Natural killer cell (primary cell): ENCODE results near the gene HOXB1. TPM values are rescaled to one million over a fixed set of nuclear protein-coding genes. Genes with fewer than 3 reads are reported as not detected.

Source experiments
- ATAC-seq, 3 donors: fragments of 150-1000 bp in 2 of 3; fragments of 200-7000 bp in 1 of 3; cut with Tn5 transposase; 1 replicate in 1 of 3; 2 replicates in 2 of 3; pipeline ENCODE4 v1.10.0; 2021; ENCODE audit warnings: mild to moderate bottlenecking in 2 of 3, moderate library complexity in 2 of 3
- DNase-seq, 2 donors: peaks; one replicate each; pipeline versions ENCODE4 v3.0.0 to v3.0.0-alpha.2; 2013 to 2021; ENCODE audit warnings: mixed read lengths in 1 of 2
- H3K27ac ChIP-seq: one replicate; pipeline ENCODE4 v1.5.1; 2013; ENCODE audit warnings: mild to moderate bottlenecking, low read length
- H3K27me3 ChIP-seq: one replicate; pipeline ENCODE4 v1.6.1; 2013; ENCODE audit warnings: low read length; ENCODE audit not compliant: control insufficient read depth, insufficient read depth
- H3K36me3 ChIP-seq: one replicate; pipeline ENCODE4 v1.6.1; 2013; ENCODE audit warnings: low read length; ENCODE audit not compliant: control insufficient read depth, insufficient read depth
- H3K4me1 ChIP-seq: one replicate; pipeline ENCODE4 v1.6.1; 2013; ENCODE audit warnings: low read length; ENCODE audit not compliant: control insufficient read depth, insufficient read depth
- H3K4me3 ChIP-seq: one replicate; pipeline ENCODE4 v1.5.1; 2013; ENCODE audit warnings: low read length
- H3K9me3 ChIP-seq: one replicate; pipeline ENCODE4 v1.6.1; 2013; ENCODE audit warnings: low read length; ENCODE audit not compliant: control insufficient read depth, insufficient read depth
- H3K27ac Mint-ChIP-seq, 2 donors: one replicate each; pipeline ENCODE4 v1.8.0; 2022; ENCODE audit warnings: mild to moderate bottlenecking in 2 of 2, mixed read lengths in 2 of 2, moderate library complexity in 1 of 2
- H3K27me3 Mint-ChIP-seq, 2 donors: one replicate each; pipeline ENCODE4 v1.8.0; 2022; ENCODE audit warnings: low read depth in 2 of 2, mixed read lengths in 2 of 2
- H3K36me3 Mint-ChIP-seq: one replicate; pipeline ENCODE4 v1.8.0; 2022; ENCODE audit warnings: mixed read lengths
- H3K4me1 Mint-ChIP-seq, 2 donors: one replicate each; pipeline ENCODE4 v1.8.0; 2022; ENCODE audit warnings: mixed read lengths in 2 of 2
- H3K4me3 Mint-ChIP-seq: one replicate; pipeline ENCODE4 v1.8.0; 2022; ENCODE audit warnings: mild to moderate bottlenecking, moderate library complexity, mixed read lengths
- H3K9me3 Mint-ChIP-seq, 2 donors: one replicate each; pipeline ENCODE4 v1.8.0; 2022; ENCODE audit warnings: mixed read lengths in 2 of 2
- WGBS: methylation state at CpG from one replicate; pipeline ENCODE4 v1.1.7; 2013; ENCODE audit warnings: missing lambda C conversion rate; ENCODE audit not compliant: insufficient coverage; 5-methylcytosine and 5-hydroxymethylcytosine counted together
- intact Hi-C: fragments of 100-400 bp; cut with micrococcal nuclease; formaldehyde crosslinking; loops from one replicate; pipeline ENCODE4 v1.14.2; 2022
- total RNA-seq, 4 donors: library from RNA; stranded (reverse); fragments of 120-200 nt in 1 of 4; gene quantifications; one replicate each; pipeline versions ENCODE4 v1.2.3 to v1.2.4, GENCODE V29; 2013 to 2022
- TF ChIP-seq, protein P1 (sequence below): fragments of 200-600 bp; IDR thresholded peaks from one replicate; pipeline ENCODE4 v1.8.0; 2022; ENCODE audit warnings: antibody characterized with exemption

HOXB1 gene
- total RNA-seq, 3 donors from 2014 or later (not counting 1 experiment from before 2014, with no cell fraction given), result not detected

DNA sequence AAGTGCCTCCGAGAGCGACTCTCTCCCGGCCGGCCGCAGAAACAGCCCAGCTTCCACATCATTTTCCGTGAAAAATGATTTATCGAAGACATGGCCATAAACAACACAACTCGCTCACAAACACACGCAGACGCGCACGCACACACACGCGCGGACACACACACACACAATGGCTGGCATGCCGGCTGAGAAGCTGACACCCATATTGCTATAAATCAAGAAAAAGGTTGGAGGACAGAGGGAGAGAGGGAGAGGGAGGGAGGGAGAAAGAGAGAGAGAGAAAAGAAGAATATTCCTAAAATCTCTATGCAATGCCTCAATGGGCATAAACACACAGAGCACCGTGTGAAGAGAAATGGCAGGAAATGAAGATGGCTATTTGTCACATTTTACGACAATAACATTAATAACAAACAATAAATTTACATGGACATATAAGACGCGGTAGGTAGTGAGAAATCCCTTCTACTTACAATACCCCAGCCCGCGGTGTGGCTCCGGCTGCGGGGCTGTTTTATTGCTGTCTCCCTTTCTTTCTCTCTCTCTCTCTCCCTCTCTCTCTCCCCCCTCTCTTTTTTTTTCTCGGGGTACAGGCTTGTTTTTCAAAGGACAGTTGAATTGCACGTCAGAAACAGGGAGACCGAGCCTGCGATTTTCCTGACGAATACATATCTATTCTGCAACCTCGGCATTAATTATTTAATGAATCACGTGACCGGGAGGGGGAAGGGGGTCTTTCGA, 37.9 kb upstream of the HOXB1 start:
- ATAC-seq (no peak), DNase-seq (no peak)
- Histone ChIP-seq H3K27ac (no peak overlapping the region), H3K36me3 (no peaks in the 10 kb centered on the region), H3K4me1 (peaks cover 13% of the 10 kb centered on the region), H3K27me3 (no peaks in the 10 kb centered on the region), H3K4me3 (no peak overlapping the region), H3K9me3 (no peaks in the 10 kb centered on the region)
- Mint-ChIP-seq H3K9me3 (no peaks in the 10 kb centered on the region), H3K27me3 (peaks cover 0 to 10% of the 10 kb centered on the region in 2 donors), H3K4me1 (peaks cover 13 to 23% of the 10 kb centered on the region in 2 donors), H3K27ac (no peak overlapping the region), H3K4me3 (no peak overlapping the region), H3K36me3 (no peaks in the 10 kb centered on the region)
- 40% methylated on average over 28 of the region's 33 CpGs for WGBS
- intact Hi-C loops, result no loop called here
- TF ChIP-seq, protein P1, sequence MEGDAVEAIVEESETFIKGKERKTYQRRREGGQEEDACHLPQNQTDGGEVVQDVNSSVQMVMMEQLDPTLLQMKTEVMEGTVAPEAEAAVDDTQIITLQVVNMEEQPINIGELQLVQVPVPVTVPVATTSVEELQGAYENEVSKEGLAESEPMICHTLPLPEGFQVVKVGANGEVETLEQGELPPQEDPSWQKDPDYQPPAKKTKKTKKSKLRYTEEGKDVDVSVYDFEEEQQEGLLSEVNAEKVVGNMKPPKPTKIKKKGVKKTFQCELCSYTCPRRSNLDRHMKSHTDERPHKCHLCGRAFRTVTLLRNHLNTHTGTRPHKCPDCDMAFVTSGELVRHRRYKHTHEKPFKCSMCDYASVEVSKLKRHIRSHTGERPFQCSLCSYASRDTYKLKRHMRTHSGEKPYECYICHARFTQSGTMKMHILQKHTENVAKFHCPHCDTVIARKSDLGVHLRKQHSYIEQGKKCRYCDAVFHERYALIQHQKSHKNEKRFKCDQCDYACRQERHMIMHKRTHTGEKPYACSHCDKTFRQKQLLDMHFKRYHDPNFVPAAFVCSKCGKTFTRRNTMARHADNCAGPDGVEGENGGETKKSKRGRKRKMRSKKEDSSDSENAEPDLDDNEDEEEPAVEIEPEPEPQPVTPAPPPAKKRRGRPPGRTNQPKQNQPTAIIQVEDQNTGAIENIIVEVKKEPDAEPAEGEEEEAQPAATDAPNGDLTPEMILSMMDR, result no peak

DNA sequence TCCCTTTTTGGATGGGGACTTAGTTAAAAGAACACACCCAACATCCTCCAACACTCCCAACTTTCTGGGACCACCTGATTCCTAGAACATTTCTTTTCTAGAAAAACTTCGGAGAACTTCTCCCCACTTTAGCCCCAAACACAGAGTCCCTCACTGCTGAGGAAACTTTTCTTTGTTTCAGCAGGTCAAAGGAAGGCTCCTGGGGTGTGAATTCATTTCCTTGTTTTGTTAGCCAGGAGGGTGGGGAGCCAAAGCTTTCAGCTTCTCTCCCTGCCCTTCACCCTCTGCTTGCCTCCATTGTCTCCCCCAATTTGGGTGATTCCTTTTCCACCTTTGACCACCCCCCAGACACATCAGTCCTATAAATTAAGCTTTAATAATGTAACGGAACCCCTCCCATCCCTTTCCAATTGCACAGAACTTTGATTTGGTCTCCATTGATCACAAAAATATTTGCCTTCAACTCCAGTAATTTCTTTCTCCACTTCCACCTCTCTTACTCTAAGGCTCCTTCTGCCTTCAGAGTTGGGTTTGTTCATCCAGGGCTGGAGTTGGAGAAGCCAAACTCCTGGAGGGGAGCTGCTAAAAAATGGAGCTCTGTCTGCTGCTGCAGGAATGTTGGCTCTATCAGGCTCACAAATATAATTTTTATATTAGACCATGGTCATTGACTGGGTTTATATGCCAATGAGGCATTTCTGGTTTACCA, 37.0 kb upstream of the HOXB1 start:
- H3K4me1 ChIP-seq, result peaks cover 5% of the 10 kb centered on the region
- Mint-ChIP-seq H3K4me3 (no peak overlapping the region), H3K27me3 (peaks cover 0 to 10% of the 10 kb centered on the region in 2 donors), H3K9me3 (no peaks in the 10 kb centered on the region), H3K4me1 (peaks cover 4 to 14% of the 10 kb centered on the region in 2 donors), H3K27ac (no peak overlapping the region), H3K36me3 (no peaks in the 10 kb centered on the region)
- H3K27ac ChIP-seq, result no peak overlapping the region
- intact Hi-C loops, result no loop called here
- WGBS, result 90% methylated on average over 2 of the region's 2 CpGs
- DNase-seq (no peak), ATAC-seq (no peak)
- TF ChIP-seq, protein P1, result no peak
- no peak overlapping the region for H3K4me3 ChIP-seq
- no peaks in the 10 kb centered on the region for H3K27me3 ChIP-seq
- H3K36me3 ChIP-seq, result no peaks in the 10 kb centered on the region
- no peaks in the 10 kb centered on the region for H3K9me3 ChIP-seq

DNA sequence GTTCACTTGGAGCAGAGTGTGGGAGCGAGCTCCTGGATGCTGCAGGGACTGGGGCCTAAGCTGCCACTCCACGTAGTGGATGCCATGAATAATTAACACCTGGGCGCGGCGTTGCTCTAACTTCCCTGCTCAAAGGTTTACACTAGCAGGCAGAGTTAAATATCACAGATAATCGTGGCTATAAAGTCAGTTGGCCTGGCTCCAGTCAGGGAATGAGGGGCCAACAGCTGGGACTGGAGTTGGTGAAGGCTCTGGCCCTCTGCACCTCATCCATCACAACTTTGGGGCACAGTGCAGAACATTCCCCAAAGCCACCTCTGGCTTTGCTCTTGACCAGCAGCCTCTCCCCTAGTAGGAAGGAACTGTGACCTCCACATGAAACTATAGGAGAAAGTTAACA, 36.4 kb upstream of the HOXB1 start:
- peaks cover 0 to 10% of the 10 kb centered on the region in 2 donors for H3K27me3 Mint-ChIP-seq
- H3K4me3 Mint-ChIP-seq, result no peak overlapping the region
- ATAC-seq, result no peak
- H3K27ac ChIP-seq, result no peak overlapping the region
- H3K4me1 ChIP-seq, result peaks cover 5% of the 10 kb centered on the region
- H3K36me3 ChIP-seq, result no peaks in the 10 kb centered on the region
- 74% methylated on average over 6 of the region's 6 CpGs for WGBS
- no peaks in the 10 kb centered on the region for H3K9me3 Mint-ChIP-seq
- H3K36me3 Mint-ChIP-seq, result no peaks in the 10 kb centered on the region
- DNase-seq, result no peak
- intact Hi-C loops, result no loop called here
- no peaks in the 10 kb centered on the region for H3K27me3 ChIP-seq
- H3K27ac Mint-ChIP-seq, result no peak overlapping the region
- no peaks in the 10 kb centered on the region for H3K9me3 ChIP-seq
- no peak overlapping the region for H3K4me3 ChIP-seq
- TF ChIP-seq, protein P1, result no peak
- peaks cover 2 to 16% of the 10 kb centered on the region in 2 donors for H3K4me1 Mint-ChIP-seq
